Trophoblast cell (in vitro differentiated cells and primary cell): ENCODE data around the gene HAUS7.

Source experiments
- DNase-seq, 2 donors: peaks; one replicate each; pipeline ENCODE4 v3.0.0-alpha.2; 2016
- H2AFZ ChIP-seq: 2 replicates; pipeline ENCODE4 v1.6.1; 2013; ENCODE audit warnings: low read length, moderate library complexity, mild to moderate bottlenecking; ENCODE audit not compliant: insufficient read depth, poor library complexity
- H2AK5ac ChIP-seq: 2 replicates; pipeline ENCODE4 v1.6.1; 2013; ENCODE audit warnings: mild to moderate bottlenecking, low read length
- H2BK120ac ChIP-seq: 2 replicates; pipeline ENCODE4 v1.6.1; 2013; ENCODE audit warnings: low read length, mild to moderate bottlenecking, moderate library complexity; ENCODE audit not compliant: insufficient read depth, poor library complexity
- H2BK12ac ChIP-seq: 2 replicates; pipeline ENCODE4 v1.6.1; 2013; ENCODE audit warnings: mild to moderate bottlenecking, low read length, moderate library complexity
- H2BK5ac ChIP-seq: 2 replicates; pipeline ENCODE4 v1.6.1; 2013; ENCODE audit warnings: low read length, low read depth, moderate library complexity, mild to moderate bottlenecking; ENCODE audit not compliant: poor library complexity
- H3K14ac ChIP-seq: 2 replicates; pipeline ENCODE4 v1.6.1; 2013; ENCODE audit warnings: mild to moderate bottlenecking, low read length
- H3K18ac ChIP-seq: 2 replicates; pipeline ENCODE4 v1.6.1; 2013; ENCODE audit warnings: mild to moderate bottlenecking, low read length
- H3K23ac ChIP-seq: 2 replicates; pipeline ENCODE4 v1.6.1; 2013; ENCODE audit warnings: low read length
- H3K27ac ChIP-seq: 2 replicates; pipeline ENCODE4 v1.5.1; 2013; ENCODE audit warnings: low read depth, mild to moderate bottlenecking, inconsistent platforms, low read length, moderate library complexity
- H3K27me3 ChIP-seq: 2 replicates; pipeline ENCODE4 v1.6.1; 2013; ENCODE audit warnings: inconsistent platforms, mild to moderate bottlenecking, low read length, moderate library complexity; ENCODE audit not compliant: insufficient read depth
- H3K36me3 ChIP-seq, 2 experiments: 1 replicate in 1 of 2; 2 replicates in 1 of 2; pipeline ENCODE4 v1.6.1; 2013; ENCODE audit warnings: low read length in 2 of 2, mild to moderate bottlenecking in 2 of 2, moderate library complexity in 1 of 2; ENCODE audit not compliant: insufficient read depth in 2 of 2, control insufficient read depth in 1 of 2
- H3K4ac ChIP-seq: 2 replicates; pipeline ENCODE4 v1.6.1; 2013; ENCODE audit warnings: low read depth, mild to moderate bottlenecking, low read length, moderate library complexity
- H3K4me1 ChIP-seq, 2 experiments: 1 replicate in 1 of 2; 2 replicates in 1 of 2; pipeline ENCODE4 v1.6.1; 2013; ENCODE audit warnings: low read length in 2 of 2, mild to moderate bottlenecking in 2 of 2, moderate library complexity in 1 of 2; ENCODE audit not compliant: insufficient read depth in 2 of 2, control insufficient read depth in 1 of 2
- H3K4me2 ChIP-seq: 2 replicates; pipeline ENCODE4 v1.6.1; 2013; ENCODE audit warnings: inconsistent platforms, mild to moderate bottlenecking, low read length, moderate library complexity
- H3K4me3 ChIP-seq: 2 replicates; pipeline ENCODE4 v1.5.1; 2013; ENCODE audit warnings: mild to moderate bottlenecking, low read depth, low read length, inconsistent platforms
- H3K79me1 ChIP-seq: one replicate; pipeline ENCODE4 v1.6.1; 2013; ENCODE audit warnings: low read length
- H3K79me2 ChIP-seq: 2 replicates; pipeline ENCODE4 v1.6.1; 2013; ENCODE audit warnings: low read length, mild to moderate bottlenecking; ENCODE audit not compliant: control insufficient read depth, insufficient read depth, poor library complexity
- H3K9ac ChIP-seq: 2 replicates; pipeline ENCODE4 v1.6.1; 2013; ENCODE audit warnings: mild to moderate bottlenecking, low read length
- H3K9me3 ChIP-seq: 2 replicates; pipeline ENCODE4 v1.6.1; 2013; ENCODE audit warnings: low read depth, mild to moderate bottlenecking, control low read depth, inconsistent platforms, low read length; ENCODE audit not compliant: insufficient read depth
- H4K12ac ChIP-seq: 2 replicates; pipeline ENCODE4 v1.6.1; 2013; ENCODE audit warnings: low read depth, mild to moderate bottlenecking, low read length, moderate library complexity
- H4K8ac ChIP-seq: 2 replicates; pipeline ENCODE4 v1.6.1; 2013; ENCODE audit warnings: low read depth, mild to moderate bottlenecking, low read length, moderate library complexity
- H4K91ac ChIP-seq: one replicate; pipeline ENCODE4 v1.6.1; 2013; ENCODE audit warnings: low read depth, mild to moderate bottlenecking, low read length, moderate library complexity
- WGBS: extraction: QIAGEN DNeasy Blood & Tissue Kit; methylation state at CpG from one replicate; pipeline ENCODE4 v1.1.7; 2013; ENCODE audit warnings: missing lambda C conversion rate; ENCODE audit not compliant: insufficient read length, insufficient coverage; ENCODE audit errors: extremely low coverage; 5-methylcytosine and 5-hydroxymethylcytosine counted together

Gene HAUS7

GRCh38 chrX:153477364-153477857 lies 7.0 kb upstream of the HAUS7 start:
- Histone ChIP-seq H2BK120ac (no peak overlapping the region), H3K79me1 (peaks cover 12% of the 10 kb centered on the region), H3K9me3 (no peaks in the 10 kb centered on the region), H4K91ac (peak overlapping the region; percentile 11), H2AFZ (no peak overlapping the region), H4K12ac (no peak overlapping the region), H3K4ac (no peak overlapping the region), H3K4me1 (peaks cover 19 to 25% of the 10 kb centered on the region in 2 experiments), H3K4me2 (no peak overlapping the region), H2BK5ac (no peak overlapping the region), H3K79me2 (no peaks in the 10 kb centered on the region), H2BK12ac (no peak overlapping the region), H3K36me3 (no peaks in the 10 kb centered on the region), H2AK5ac (no peak overlapping the region), H3K27me3 (no peaks in the 10 kb centered on the region), H4K8ac (no peak overlapping the region), H3K9ac (no peak overlapping the region), H3K27ac (no peak overlapping the region), H3K18ac (no peak overlapping the region), H3K23ac (no peak overlapping the region), H3K14ac (peak overlapping the region; percentile 11), H3K4me3 (no peak overlapping the region)
- no CpG with 5 or more reads among the region's 11 CpGs for WGBS
- DNase-seq, result no peak

GRCh38 chrX:153476666-153477363 lies 6.4 kb upstream of the HAUS7 start:
- DNase-seq, result peak in 1 of 2 donors; percentile 16
- Histone ChIP-seq H2AFZ (no peak overlapping the region), H3K4me3 (no peak overlapping the region), H3K9ac (no peak overlapping the region), H3K36me3 (no peaks in the 10 kb centered on the region), H3K27me3 (no peaks in the 10 kb centered on the region), H3K4me1 (peaks cover 19 to 25% of the 10 kb centered on the region in 2 experiments), H2AK5ac (peak overlapping the region; percentile 71), H3K18ac (no peak overlapping the region), H2BK5ac (no peak overlapping the region), H3K79me1 (peaks cover 12% of the 10 kb centered on the region), H3K14ac (peak overlapping the region; percentile 8), H3K9me3 (no peaks in the 10 kb centered on the region), H3K4ac (no peak overlapping the region), H4K91ac (peak overlapping the region; percentile 69), H3K79me2 (no peaks in the 10 kb centered on the region), H3K4me2 (no peak overlapping the region), H4K8ac (no peak overlapping the region), H3K27ac (no peak overlapping the region), H2BK12ac (peak overlapping the region; percentile 45), H4K12ac (no peak overlapping the region), H2BK120ac (peak overlapping the region; percentile 83), H3K23ac (no peak overlapping the region)
- WGBS, result no CpG with 5 or more reads among the region's 16 CpGs

GRCh38 chrX:153475751-153476281 lies 5.4 kb upstream of the HAUS7 start:
- Histone ChIP-seq H4K8ac (no peak overlapping the region), H3K9me3 (no peaks in the 10 kb centered on the region), H3K4ac (no peak overlapping the region), H3K79me1 (peaks cover 17% of the 10 kb centered on the region), H3K23ac (no peak overlapping the region), H2BK120ac (no peak overlapping the region), H2BK5ac (no peak overlapping the region), H3K14ac (no peak overlapping the region), H2BK12ac (peak overlapping the region; percentile 29), H3K79me2 (no peaks in the 10 kb centered on the region), H2AK5ac (no peak overlapping the region), H3K18ac (no peak overlapping the region), H3K36me3 (no peaks in the 10 kb centered on the region), H3K4me2 (no peak overlapping the region), H3K27me3 (no peaks in the 10 kb centered on the region), H4K12ac (no peak overlapping the region), H2AFZ (no peak overlapping the region), H3K4me3 (no peak overlapping the region), H3K27ac (no peak overlapping the region), H3K9ac (no peak overlapping the region), H4K91ac (peak overlapping the region; percentile 69), H3K4me1 (peaks cover 21 to 25% of the 10 kb centered on the region in 2 experiments)
- WGBS, result no CpG with 5 or more reads among the region's 11 CpGs
- DNase-seq, result peak; percentile 89 to 91

- no peak overlapping the region for H3K4ac ChIP-seq
- H3K18ac ChIP-seq, result no peak overlapping the region
- no peak overlapping the region for H2BK5ac ChIP-seq
These were observed 4.9 kb upstream of the HAUS7 start for GRCh38 chrX:153475271-153475670.

More at GRCh38 chrX:153475271-153475670, 4.9 kb upstream of the HAUS7 start:
- Histone ChIP-seq H3K4me3 (no peak overlapping the region), H4K91ac (peak overlapping the region; percentile 60), H2BK12ac (peak overlapping the region; percentile 29), H3K27ac (no peak overlapping the region), H3K14ac (no peak overlapping the region), H3K4me1 (peaks cover 21 to 25% of the 10 kb centered on the region in 2 experiments), H3K4me2 (peak overlapping the region; percentile 10), H2AFZ (no peak overlapping the region), H4K12ac (no peak overlapping the region), H2BK120ac (peak overlapping the region; percentile 6), H3K27me3 (no peaks in the 10 kb centered on the region), H3K23ac (no peak overlapping the region), H3K79me1 (peaks cover 18% of the 10 kb centered on the region), H3K79me2 (no peaks in the 10 kb centered on the region), H3K9me3 (no peaks in the 10 kb centered on the region), H2AK5ac (no peak overlapping the region), H3K9ac (no peak overlapping the region), H3K36me3 (no peaks in the 10 kb centered on the region), H4K8ac (no peak overlapping the region)
- whole genome bisulfite sequencing, result no CpG with 5 or more reads among the region's 7 CpGs
- peak in 1 of 2 donors; percentile 21 for DNase-seq
